GM12872 (cell line): Measurements from ENCODE around the gene SSR1.

ENCODE experiments used
- TF ChIP-seq, protein P1 (sequence below): IDR thresholded peaks from 3 replicates; pipeline ENCODE4 v1.5.1; 2011; ENCODE audit warnings: low read depth, mild to moderate bottlenecking, low read length, moderate library complexity; ENCODE audit not compliant: insufficient read depth

The SSR1 gene

DNA sequence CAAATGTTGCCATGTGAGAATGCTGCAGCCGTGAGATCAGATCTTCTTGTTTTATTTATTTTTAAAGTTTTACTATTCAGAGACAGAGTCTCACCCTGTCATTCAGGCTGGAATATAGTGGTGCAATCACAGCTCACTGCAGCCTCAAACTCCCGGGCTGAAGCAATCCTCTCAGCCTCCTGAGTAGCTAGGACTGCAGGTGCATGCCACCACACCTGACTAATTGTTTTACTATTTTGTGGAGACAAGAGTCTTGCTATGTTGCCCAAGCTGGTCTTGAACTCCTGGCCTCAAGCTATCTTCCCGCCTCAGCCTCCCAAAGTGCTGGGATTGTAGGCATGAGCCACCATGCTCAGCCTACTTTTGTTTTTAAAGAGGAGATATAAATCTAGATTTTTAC lies 22.5 kb upstream of the SSR1 start:
- TF ChIP-seq, protein P1, sequence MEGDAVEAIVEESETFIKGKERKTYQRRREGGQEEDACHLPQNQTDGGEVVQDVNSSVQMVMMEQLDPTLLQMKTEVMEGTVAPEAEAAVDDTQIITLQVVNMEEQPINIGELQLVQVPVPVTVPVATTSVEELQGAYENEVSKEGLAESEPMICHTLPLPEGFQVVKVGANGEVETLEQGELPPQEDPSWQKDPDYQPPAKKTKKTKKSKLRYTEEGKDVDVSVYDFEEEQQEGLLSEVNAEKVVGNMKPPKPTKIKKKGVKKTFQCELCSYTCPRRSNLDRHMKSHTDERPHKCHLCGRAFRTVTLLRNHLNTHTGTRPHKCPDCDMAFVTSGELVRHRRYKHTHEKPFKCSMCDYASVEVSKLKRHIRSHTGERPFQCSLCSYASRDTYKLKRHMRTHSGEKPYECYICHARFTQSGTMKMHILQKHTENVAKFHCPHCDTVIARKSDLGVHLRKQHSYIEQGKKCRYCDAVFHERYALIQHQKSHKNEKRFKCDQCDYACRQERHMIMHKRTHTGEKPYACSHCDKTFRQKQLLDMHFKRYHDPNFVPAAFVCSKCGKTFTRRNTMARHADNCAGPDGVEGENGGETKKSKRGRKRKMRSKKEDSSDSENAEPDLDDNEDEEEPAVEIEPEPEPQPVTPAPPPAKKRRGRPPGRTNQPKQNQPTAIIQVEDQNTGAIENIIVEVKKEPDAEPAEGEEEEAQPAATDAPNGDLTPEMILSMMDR, result no peak

DNA sequence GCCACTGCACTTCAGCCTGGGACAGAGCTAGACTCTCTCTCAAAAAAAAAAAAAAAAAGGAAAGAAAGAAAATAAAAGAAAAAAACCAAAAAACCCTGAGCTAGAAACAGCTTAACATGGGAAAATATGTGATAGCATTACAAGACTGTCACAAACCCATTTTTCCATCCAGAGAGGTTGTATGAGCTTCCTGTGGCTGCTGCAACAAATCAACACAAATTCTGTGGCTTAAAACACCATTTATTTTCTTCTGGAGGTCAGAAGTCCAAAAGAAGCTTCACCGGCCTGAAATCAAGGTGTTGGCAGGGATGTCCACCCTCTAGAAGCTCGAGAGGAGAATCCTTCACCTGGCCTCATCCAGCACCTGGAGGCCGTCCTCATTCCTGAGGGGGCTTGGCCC lies 21.7 kb upstream of the SSR1 start:
- TF ChIP-seq, protein P1, result no peak

DNA sequence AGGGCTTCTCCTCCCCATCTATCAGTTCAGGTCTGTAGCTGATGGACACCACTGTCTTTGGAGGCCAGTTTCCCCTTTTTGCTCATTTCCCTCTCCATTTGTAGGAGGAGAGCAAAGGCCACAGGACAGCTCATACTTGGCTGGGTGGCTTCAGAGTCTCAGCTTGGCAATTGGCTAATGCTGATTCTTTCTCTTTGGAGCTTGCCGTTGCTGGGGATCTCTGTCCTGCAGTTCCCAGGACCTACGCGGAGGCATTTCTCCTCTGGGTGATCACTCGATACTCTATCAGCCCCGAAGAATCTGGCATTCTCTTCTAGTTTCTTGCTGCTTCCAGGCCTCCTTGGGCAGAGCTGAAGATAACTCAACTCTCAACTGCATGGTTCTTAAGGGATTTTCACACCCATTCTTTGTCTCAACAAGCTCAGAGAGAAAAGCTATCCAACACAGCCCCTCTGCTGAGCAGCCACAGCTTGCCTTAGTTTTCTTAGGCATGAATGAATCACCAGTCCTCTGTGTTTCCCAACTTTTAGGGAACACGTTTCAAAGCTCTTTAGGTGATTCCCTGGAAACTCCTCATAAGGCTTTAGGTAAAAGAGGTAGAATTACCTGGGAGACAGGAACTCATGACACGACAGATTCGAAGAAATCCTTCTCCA lies 19.2 kb upstream of the SSR1 start:
- TF ChIP-seq, protein P1, result no peak

DNA sequence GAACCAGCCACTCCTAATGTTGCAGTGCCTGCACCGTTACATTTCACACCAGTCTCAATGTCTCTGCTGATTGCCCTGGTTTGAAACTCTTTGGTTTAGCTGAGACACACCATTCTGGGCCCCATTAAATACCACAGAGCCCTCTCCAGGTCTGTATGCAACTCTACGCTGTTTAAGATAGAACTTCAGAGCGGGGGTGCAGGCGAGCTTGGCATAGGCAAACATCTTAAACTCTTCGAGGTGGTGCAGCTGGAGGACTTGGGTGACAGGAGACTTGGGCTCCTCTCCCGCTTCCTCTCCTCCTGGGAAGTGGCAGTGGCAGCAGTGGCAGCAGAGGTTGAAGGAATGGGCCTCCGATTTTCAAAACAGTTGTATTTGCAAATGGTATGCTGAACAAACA lies 18.5 kb upstream of the SSR1 start:
- TF ChIP-seq, protein P1, result no peak

DNA sequence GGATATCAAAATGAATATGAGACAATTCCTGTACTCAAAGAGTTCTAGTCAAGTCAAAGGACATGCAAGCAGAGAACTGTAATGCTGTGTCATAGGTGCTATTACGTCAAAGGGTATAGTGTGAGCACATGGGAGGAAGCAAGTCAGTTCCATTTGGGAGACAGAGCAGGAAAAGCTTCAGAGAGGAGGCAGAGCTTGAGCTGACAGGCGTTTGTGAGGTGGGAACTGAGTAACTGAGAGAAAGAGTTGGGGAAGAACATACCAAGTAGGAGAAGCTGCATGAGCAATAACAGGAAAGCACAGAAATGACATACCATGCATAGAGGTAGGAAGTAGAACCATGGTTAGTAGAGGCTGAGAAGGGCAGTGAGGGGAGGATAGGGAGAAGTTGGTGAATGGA lies 15.2 kb upstream of the SSR1 start:
- TF ChIP-seq, protein P1, result no peak

DNA sequence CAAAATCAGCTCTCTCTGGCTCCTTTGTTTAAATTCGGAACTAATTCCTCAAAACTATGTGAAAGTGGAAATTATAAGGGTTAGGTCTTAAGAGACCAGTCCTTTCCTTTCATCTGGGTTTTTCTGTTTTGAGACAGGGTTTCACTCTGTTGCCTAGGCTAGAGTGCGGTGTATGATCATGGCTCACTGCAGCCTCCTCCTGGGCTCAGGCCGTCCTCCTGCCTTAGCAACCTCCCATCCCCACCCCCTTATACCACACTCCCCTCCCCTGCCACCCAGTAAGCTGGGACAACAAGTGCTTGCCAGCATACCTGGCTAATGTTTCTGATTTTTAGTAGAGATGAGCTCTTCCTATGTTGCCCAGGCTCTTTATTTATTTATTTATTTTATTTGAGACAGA lies 12.8 kb upstream of the SSR1 start:
- TF ChIP-seq, protein P1, result no peak

DNA sequence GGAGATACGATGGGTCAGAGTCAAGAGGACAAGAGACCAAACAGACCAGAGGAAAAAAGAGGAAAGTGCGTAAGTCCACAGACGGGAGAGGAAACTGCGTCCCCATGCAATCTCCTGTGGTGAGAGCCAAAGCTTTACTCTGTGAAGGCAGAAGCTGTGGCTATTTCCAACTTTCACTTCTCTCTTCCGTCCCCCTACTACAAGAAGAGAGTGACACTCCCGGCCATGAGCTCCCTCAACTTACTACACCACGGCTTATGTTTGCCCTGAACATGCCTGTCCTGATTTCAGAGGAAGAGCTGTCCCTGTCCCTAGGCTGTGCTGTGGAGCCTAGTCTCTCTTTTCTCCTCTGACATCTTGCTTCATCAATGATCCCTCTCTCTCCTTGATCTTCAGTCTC lies 11.5 kb upstream of the SSR1 start:
- TF ChIP-seq, protein P1, result no peak
